K562 (cell line): Measurements from ENCODE around the gene PLAGL1. TPM values are rescaled to one million over a fixed set of nuclear protein-coding genes. Genes with fewer than 3 reads are reported as not detected.

Experiments
- ATAC-seq: fragments of 200-7000 bp; cut with Tn5 transposase; 3 replicates; pipeline ENCODE4 v1.9.1; 2020; ENCODE audit warnings: moderate library complexity
- BruUV-seq: library from RNA; stranded (reverse); fragments of 400-500 nt; replicated peaks from 2 replicates; lab custom pipeline; 2021; lab: Mats Ljungman, UMichigan
- CTCF ChIA-PET: fragments of 300-600 bp; formaldehyde crosslinking; extraction: SDS; loops from one replicate; lab custom pipeline; 2021; ENCODE audit warnings: low intra/inter-chr PET ratio; lab: Yijun Ruan, JAX
- POLR2A ChIA-PET: fragments of 300-600, 350-650 bp; sonication (Branson Sonifier 250); formaldehyde crosslinking; extraction: SDS; loops from one replicate; lab custom pipeline; 2021; ENCODE audit warnings: antibody characterized with exemption, inconsistent platforms; lab: Yijun Ruan, JAX
- DNase-seq, 4 experiments: peaks; one replicate each; pipeline versions ENCODE4 v3.0.0 to v3.0.0-alpha.2; 2011 to 2018; ENCODE audit warnings: low spot score in 3 of 4, mixed read lengths in 3 of 4; ENCODE audit errors: extremely low read depth in 1 of 4
- FAIRE-seq: peaks from 2 replicates; lab custom pipeline; 2011; peaks lifted over from hg19 to GRCh38; lab: Jason Lieb, UNC
- H2AFZ ChIP-seq: 2 replicates; pipeline ENCODE4 v1.6.0; 2011; ENCODE audit warnings: low read depth, low read length, control low read depth, inconsistent platforms
- H3K27ac ChIP-seq: fragments of 200-600 bp; 3 replicates; pipeline ENCODE4 v1.8.0; 2011; ENCODE audit warnings: low read depth, mild to moderate bottlenecking, control low read depth, inconsistent platforms, low read length, moderate library complexity, mixed read lengths; ENCODE audit errors: extremely low read depth
- H3K27me3 ChIP-seq, 2 experiments: fragments of 300-600 bp in 1 of 2; 2 replicates in 1 of 2; 3 replicates in 1 of 2; pipeline versions ENCODE4 v1.6.0 to v1.8.0; 2011; ENCODE audit warnings: inconsistent platforms in 2 of 2, low read length in 2 of 2, mild to moderate bottlenecking in 1 of 2, mixed read lengths in 1 of 2, moderate library complexity in 1 of 2; ENCODE audit not compliant: control insufficient read depth in 2 of 2, insufficient read depth in 2 of 2
- H3K36me3 ChIP-seq: fragments of 300-600 bp; 3 replicates; pipeline ENCODE4 v1.8.0; 2011; ENCODE audit warnings: mild to moderate bottlenecking, low read length, inconsistent platforms; ENCODE audit not compliant: control insufficient read depth, insufficient read depth
- H3K4me1 ChIP-seq, 2 experiments: fragments of 200-600 bp in 1 of 2; replicated peaks in 1 of 2; 2 replicates in 1 of 2; 3 replicates in 1 of 2; pipeline versions ENCODE4 v1.5.1 to v1.8.0; 2011; ENCODE audit warnings: inconsistent platforms in 2 of 2, low read length in 2 of 2, mild to moderate bottlenecking in 1 of 2, mixed read lengths in 1 of 2, moderate library complexity in 1 of 2; ENCODE audit not compliant: control insufficient read depth in 2 of 2, insufficient read depth in 2 of 2
- H3K4me2 ChIP-seq: 2 replicates; pipeline ENCODE4 v1.6.1; 2011; ENCODE audit warnings: low read length, control low read depth, inconsistent platforms, mixed read lengths; ENCODE audit not compliant: insufficient read depth
- H3K4me3 ChIP-seq: fragments of 200-600 bp; sonication (generic), shearing (Covaris generic); 2 replicates; pipeline ENCODE4 v1.5.1; 2016; ENCODE audit warnings: control low read depth, inconsistent platforms
- H3K79me2 ChIP-seq: fragments of 200-600 bp; 3 replicates; pipeline ENCODE4 v1.8.0; 2011; ENCODE audit warnings: low read length, inconsistent platforms; ENCODE audit not compliant: control insufficient read depth, insufficient read depth
- H3K9ac ChIP-seq, 2 experiments: 2 replicates each; pipeline versions ENCODE4 v1.6.0 to v1.6.1; 2011; ENCODE audit warnings: low read depth in 2 of 2, low read length in 2 of 2, control low read depth in 1 of 2, inconsistent platforms in 1 of 2, mild to moderate bottlenecking in 1 of 2, mixed read lengths in 1 of 2; ENCODE audit not compliant: insufficient read depth in 1 of 2
- H3K9me1 ChIP-seq: one replicate; pipeline ENCODE4 v1.6.0; 2011; ENCODE audit warnings: inconsistent platforms, mild to moderate bottlenecking, low read length, moderate library complexity; ENCODE audit not compliant: control insufficient read depth, insufficient read depth
- H3K9me3 ChIP-seq: replicated peaks from 2 replicates; pipeline ENCODE4 v1.5.1; 2011; ENCODE audit warnings: low read depth, low read length, inconsistent platforms; ENCODE audit not compliant: control insufficient read depth, insufficient read depth
- H4K20me1 ChIP-seq: replicated peaks from 2 replicates; pipeline ENCODE4 v1.6.1; 2011; ENCODE audit warnings: low read length, inconsistent platforms, mixed read lengths; ENCODE audit not compliant: control insufficient read depth, insufficient read depth
- BDP1 ChIP-seq: IDR thresholded peaks from 3 replicates; pipeline ENCODE4 v1.6.1; 2011; ENCODE audit not compliant: insufficient read length, insufficient read depth
- ERF ChIP-seq: fragments of 450-650 bp; formaldehyde crosslinking; IDR thresholded peaks from 2 replicates; pipeline ENCODE4 v1.4.0; 2020; ENCODE audit warnings: mild to moderate bottlenecking, mixed read lengths
- FOSL1 ChIP-seq: fragments of 200-800 bp; sonication (Bioruptor generic); conservative IDR thresholded peaks from 2 replicates; pipeline ENCODE4 v1.6.1; 2016; ENCODE audit warnings: missing genetic modification characterization, missing compliant biosample characterization
- IRF1 ChIP-seq: sonication (generic); formaldehyde crosslinking; IDR thresholded peaks from 2 replicates; pipeline ENCODE4 v1.8.0; 2022; ENCODE audit warnings: missing genetic modification reagents, mild to moderate bottlenecking, borderline replicate concordance
- MYC ChIP-seq, 2 experiments: fragments of 250-450 bp in 1 of 2; sonication (Bioruptor Pico) in 1 of 2; IDR thresholded peaks; 2 replicates each; pipeline versions ENCODE4 v1.5.1 to v1.6.1; 2012 to 2021; ENCODE audit warnings: low read depth in 2 of 2, borderline replicate concordance in 1 of 2, improper control_type of control experiment in 1 of 2, low read length in 1 of 2, mild to moderate bottlenecking in 1 of 2, moderate library complexity in 1 of 2
- SP2 ChIP-seq: IDR thresholded peaks from 2 replicates; pipeline ENCODE4 v1.6.1; 2011; ENCODE audit warnings: mild to moderate bottlenecking, low read depth, low read length, moderate library complexity; ENCODE audit not compliant: poor library complexity, severe bottlenecking; ENCODE audit errors: extremely low read depth
- ZNF174 ChIP-seq: fragments of 250-450 bp; sonication (Bioruptor Pico); IDR thresholded peaks from 2 replicates; pipeline ENCODE4 v1.4.0; 2020; ENCODE audit warnings: mild to moderate bottlenecking
- ZNF253 ChIP-seq: fragments of 250-450 bp; sonication (Bioruptor Pico); conservative IDR thresholded peaks from 2 replicates; pipeline ENCODE4 v1.6.1; 2021; ENCODE audit warnings: mild to moderate bottlenecking
- ZNF699 ChIP-seq: fragments of 250-450 bp; sonication (Bioruptor Pico); IDR thresholded peaks from 2 replicates; pipeline ENCODE4 v1.8.0; 2021; ENCODE audit warnings: mild to moderate bottlenecking, moderate library complexity; ENCODE audit not compliant: insufficient replicate concordance
- WGBS: fragments of 100-300 bp; shearing (Covaris generic); methylation state at CpG from one replicate; pipeline ENCODE4 v1.1.6; 2016; ENCODE audit warnings: low coverage, mixed read lengths; ENCODE audit not compliant: insufficient coverage; ENCODE audit errors: missing lambda C conversion rate; 5-methylcytosine and 5-hydroxymethylcytosine counted together
- in situ Hi-C: fragments of 300-500 bp; cut with MboI; formaldehyde crosslinking; loops from 4 replicates; pipeline ENCODE4 v1.15.0; 2018; ENCODE audit warnings: inconsistent platforms, mixed read lengths
- intact Hi-C: fragments of 100-400 bp; cut with micrococcal nuclease; formaldehyde crosslinking; loops from 2 replicates; pipeline ENCODE4 v1.14.2; 2022
- polyA plus RNA-seq, 8 experiments: library from polyadenylated mRNA; depleted of rRNA in 4 of 8; stranded (reverse) in 5 of 8; unstranded in 3 of 8; fragments of >200 nt; fragmentation: Nextera tagmentation in 2 of 8; fragmentation: Illumina TruSeq in 1 of 8; extraction: Ambion mirVana in 2 of 8; extraction: Trizol in 1 of 8; gene quantifications; 2 replicates each; pipeline versions ENCODE4 v1.2.1 to v1.2.3, GENCODE V29; 2011 to 2014; ENCODE audit warnings: inconsistent platforms in 1 of 8, missing spikeins in 1 of 8
- total RNA-seq, 7 experiments: library from RNA; depleted of rRNA in 6 of 7; stranded (reverse); fragments of >200 nt in 6 of 7; fragmentation: Illumina TruSeq in 2 of 7; extraction: Trizol in 2 of 7; gene quantifications; 2 replicates each; pipeline versions ENCODE4 v1.2.1 to v1.2.3, GENCODE V29; 2011 to 2021; ENCODE audit warnings: low replicate concordance in 1 of 7
- TF ChIP-seq, protein P1 (sequence below), 2 experiments: IDR thresholded peaks; 2 replicates each; pipeline ENCODE4 v1.6.1; 2011; ENCODE audit warnings: borderline replicate concordance in 1 of 2, control low read depth in 1 of 2, low read depth in 1 of 2, low read length in 1 of 2, mild to moderate bottlenecking in 1 of 2, mixed read lengths in 1 of 2, moderate library complexity in 1 of 2; ENCODE audit not compliant: insufficient read depth in 1 of 2, insufficient read length in 1 of 2, poor library complexity in 1 of 2, severe bottlenecking in 1 of 2; ENCODE audit errors: extremely low read depth in 1 of 2

The PLAGL1 gene
- total and polyA plus RNA-seq, 9 of the 15 experiments (the other 6 are each of a cell fraction or from before 2014, with no cell fraction given) = 4.9 to 29.6 (median 13.2) TPM

- TF ChIP-seq SP2 (no peak), MYC (IDR thresholded peaks at IDR 0.05; ENCODE audit: low read depth, low read length) (no peak), MYC (CRISPR knock-in tag; IDR thresholded peaks at IDR 0.05; ENCODE audit: borderline replicate concordance, low read depth) (no peak), BDP1 (no peak), ZNF174 (no peak), ZNF253 (CRISPR knock-in tag) (no peak)
- TF ChIP-seq, protein P1, sequence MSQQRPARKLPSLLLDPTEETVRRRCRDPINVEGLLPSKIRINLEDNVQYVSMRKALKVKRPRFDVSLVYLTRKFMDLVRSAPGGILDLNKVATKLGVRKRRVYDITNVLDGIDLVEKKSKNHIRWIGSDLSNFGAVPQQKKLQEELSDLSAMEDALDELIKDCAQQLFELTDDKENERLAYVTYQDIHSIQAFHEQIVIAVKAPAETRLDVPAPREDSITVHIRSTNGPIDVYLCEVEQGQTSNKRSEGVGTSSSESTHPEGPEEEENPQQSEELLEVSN (IDR thresholded peaks at IDR 0.05; ENCODE audit: borderline replicate concordance in 1 of 2, extremely low read depth in 1 of 2, insufficient read depth in 1 of 2, insufficient read length in 1 of 2, low read depth in 1 of 2, low read length in 1 of 2, poor library complexity in 1 of 2, severe bottlenecking in 1 of 2) = no peak
Observed at GRCh38 chr6:143966312-143966711, 41.7 kb downstream of the PLAGL1 start (continued).

- Histone ChIP-seq H3K4me3 (no peak overlapping the region), H3K9me3 (no peaks in the 10 kb centered on the region)
- DNase-seq (no peak), ATAC-seq (no peak)
- POLR2A ChIA-PET = no interaction called here
- 28% methylated on average over 6 of the region's 6 CpGs for WGBS
- TF ChIP-seq FOSL1 (tag) (peak; percentile 59), IRF1 (CRISPR knock-in tag) (no peak), ZNF699 (no peak), ERF (CRISPR knock-in tag) (peak; percentile 16; the same call in 1 of the 2 replicates)
- TF ChIP-seq, all 486 proteins: peak for 2
- H3K36me3 ChIP-seq = peaks cover 9% of the 10 kb centered on the region; the same call in 2 of the 3 replicates
- no TSS peak for BruUV-seq
- H3K4me2 ChIP-seq = no peak overlapping the region
- H4K20me1 ChIP-seq = no peaks in the 10 kb centered on the region
- peak overlapping the region; percentile 26; the same call in 1 of the 3 replicates for H3K27ac ChIP-seq
- no peak for FAIRE-seq
- no peaks in the 10 kb centered on the region for H3K79me2 ChIP-seq
- intact Hi-C loops = no loop called here
- H3K9me1 ChIP-seq = no peaks in the 10 kb centered on the region
- no peak overlapping the region for H2AFZ ChIP-seq
- no peak overlapping the region for H3K9ac ChIP-seq
- CTCF ChIA-PET = no interaction called here
- in situ Hi-C loops = no loop called here
- peaks cover 0 to 19% of the 10 kb centered on the region in 2 experiments; a peak in 4 of 5 replicates for H3K4me1 ChIP-seq
- no peaks in the 10 kb centered on the region for H3K27me3 ChIP-seq
Observed at GRCh38 chr6:143965503-143966171, 42.4 kb downstream of the PLAGL1 start.
